Neuronal stem cell (in vitro differentiated cells): ENCODE measurements around the gene KLHDC7B.
A peak's percentile ranks its signal among the peaks of the same experiment; 100 is the strongest.

Experiments
- DNase-seq: peaks from one replicate; pipeline ENCODE4 v3.0.0-alpha.2; 2013; ENCODE audit warnings: low spot score
- H2AFZ ChIP-seq: one replicate; pipeline ENCODE4 v1.6.1; 2013; ENCODE audit warnings: mild to moderate bottlenecking, low read length, inconsistent platforms
- H2AK5ac ChIP-seq: 2 replicates; pipeline ENCODE4 v1.6.1; 2013; ENCODE audit warnings: low read depth, mild to moderate bottlenecking, inconsistent platforms, low read length, moderate library complexity, mixed read lengths
- H2BK120ac ChIP-seq: 2 replicates; pipeline ENCODE4 v1.6.1; 2013; ENCODE audit warnings: low read depth, mild to moderate bottlenecking, inconsistent platforms, low read length, moderate library complexity, mixed read lengths
- H2BK12ac ChIP-seq: one replicate; pipeline ENCODE4 v1.6.1; 2013; ENCODE audit warnings: low read length, inconsistent platforms
- H2BK15ac ChIP-seq: 2 replicates; pipeline ENCODE4 v1.6.1; 2013; ENCODE audit warnings: mild to moderate bottlenecking, low read length, inconsistent platforms, mixed read lengths
- H2BK5ac ChIP-seq: one replicate; pipeline ENCODE4 v1.6.1; 2013; ENCODE audit warnings: inconsistent platforms, mild to moderate bottlenecking, low read length, moderate library complexity
- H3K14ac ChIP-seq: one replicate; pipeline ENCODE4 v1.6.1; 2013; ENCODE audit warnings: low read length, inconsistent platforms
- H3K18ac ChIP-seq: 2 replicates; pipeline ENCODE4 v1.6.1; 2013; ENCODE audit warnings: low read length, inconsistent platforms
- H3K23ac ChIP-seq: 2 replicates; pipeline ENCODE4 v1.6.1; 2013; ENCODE audit warnings: low read depth, mild to moderate bottlenecking, mixed read lengths, low read length, inconsistent platforms; ENCODE audit not compliant: poor library complexity
- H3K27ac ChIP-seq: replicated peaks from 3 replicates; pipeline ENCODE4 v1.5.1; 2013; ENCODE audit warnings: low read length, inconsistent platforms
- H3K27me3 ChIP-seq, 3 experiments: 2 replicates each; pipeline ENCODE4 v1.6.1; 2013; ENCODE audit warnings: low read length in 3 of 3, mild to moderate bottlenecking in 2 of 3, inconsistent platforms in 1 of 3, low read depth in 1 of 3, mixed read lengths in 1 of 3, moderate library complexity in 1 of 3; ENCODE audit not compliant: control insufficient read depth in 3 of 3, insufficient read depth in 3 of 3
- H3K36me3 ChIP-seq, 2 donors: replicated peaks in 1 of 2; 2 replicates each; pipeline ENCODE4 v1.6.1; 2013; ENCODE audit warnings: low read length in 2 of 2; ENCODE audit not compliant: control insufficient read depth in 2 of 2, insufficient read depth in 2 of 2
- H3K4ac ChIP-seq: 2 replicates; pipeline ENCODE4 v1.6.1; 2013; ENCODE audit warnings: inconsistent platforms, mild to moderate bottlenecking, low read length, moderate library complexity
- H3K4me1 ChIP-seq, 2 donors: 1 replicate in 1 of 2; 2 replicates in 1 of 2; pipeline ENCODE4 v1.6.1; 2013; ENCODE audit warnings: low read length in 2 of 2, low read depth in 1 of 2; ENCODE audit not compliant: control insufficient read depth in 2 of 2, insufficient read depth in 1 of 2
- H3K4me2 ChIP-seq: one replicate; pipeline ENCODE4 v1.6.1; 2013; ENCODE audit warnings: mild to moderate bottlenecking, low read length, inconsistent platforms; ENCODE audit not compliant: insufficient read depth, poor library complexity, severe bottlenecking
- H3K4me3 ChIP-seq, 2 donors: 2 replicates each; pipeline ENCODE4 v1.5.1; 2013; ENCODE audit warnings: low read length in 2 of 2, mild to moderate bottlenecking in 2 of 2, inconsistent platforms in 1 of 2, moderate library complexity in 1 of 2
- H3K79me1 ChIP-seq: one replicate; pipeline ENCODE4 v1.6.1; 2013; ENCODE audit warnings: low read depth, mild to moderate bottlenecking, inconsistent platforms, low read length, moderate library complexity
- H3K9ac ChIP-seq: one replicate; pipeline ENCODE4 v1.6.1; 2013; ENCODE audit warnings: mild to moderate bottlenecking, low read depth, low read length, inconsistent platforms; ENCODE audit not compliant: poor library complexity
- H3K9me3 ChIP-seq, 2 donors: replicated peaks in 1 of 2; 2 replicates each; pipeline versions ENCODE3 to v1.6.1; 2013; ENCODE audit warnings: low read length in 2 of 2, mild to moderate bottlenecking in 2 of 2, inconsistent platforms in 1 of 2, low read depth in 1 of 2, mixed read lengths in 1 of 2, moderate library complexity in 1 of 2; ENCODE audit not compliant: control insufficient read depth in 2 of 2, insufficient read depth in 1 of 2
- H4K8ac ChIP-seq: one replicate; pipeline ENCODE4 v1.6.1; 2013; ENCODE audit warnings: low read depth, mild to moderate bottlenecking, inconsistent platforms, low read length, moderate library complexity
- H4K91ac ChIP-seq: one replicate; pipeline ENCODE4 v1.6.1; 2013; ENCODE audit warnings: low read length, low read depth, mild to moderate bottlenecking, inconsistent platforms; ENCODE audit not compliant: poor library complexity
- whole genome bisulfite sequencing, 2 donors: extraction: QIAGEN DNeasy Blood & Tissue Kit; methylation state at CpG; one replicate each; pipeline ENCODE4 v1.1.7; 2013; ENCODE audit warnings: missing lambda C conversion rate in 2 of 2, mixed read lengths in 1 of 2; ENCODE audit not compliant: insufficient read length in 2 of 2, insufficient replicate concordance in 1 of 2; ENCODE audit errors: extremely low coverage in 2 of 2; 5-methylcytosine and 5-hydroxymethylcytosine counted together

KLHDC7B gene

DNA sequence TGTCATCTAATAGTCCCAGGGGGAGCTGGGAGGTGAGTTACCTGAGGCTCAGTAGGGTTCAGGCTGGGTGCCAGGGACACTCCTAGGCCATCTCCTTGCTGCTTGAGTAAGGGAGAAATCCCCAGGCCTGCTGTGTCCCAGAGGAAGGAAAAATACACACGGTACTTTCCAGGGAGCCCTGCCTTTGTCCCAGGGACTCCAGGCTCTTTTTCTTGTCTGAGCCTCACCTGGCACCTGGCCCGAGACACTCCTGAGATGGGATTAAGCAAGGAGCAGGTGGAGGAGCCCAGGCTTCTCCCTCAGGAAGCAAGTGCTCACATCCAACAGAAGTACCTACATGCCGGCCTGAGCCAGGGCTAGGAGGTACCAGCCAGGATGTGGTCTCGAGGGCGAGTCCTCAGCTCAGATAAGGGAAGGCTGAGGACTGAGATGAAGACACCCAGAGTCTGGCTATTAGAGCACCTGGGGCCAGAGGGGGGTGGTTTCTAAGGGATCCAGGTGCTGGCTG lies 899 bp upstream of the KLHDC7B start:
- no peak overlapping the region for H2AK5ac ChIP-seq
- H2BK12ac ChIP-seq, result no peak overlapping the region
- no peak overlapping the region for H3K27ac ChIP-seq
- H3K4me2 ChIP-seq, result no peak overlapping the region
- H2BK120ac ChIP-seq, result no peak overlapping the region
- peak overlapping the region; percentile 76 for H2AFZ ChIP-seq
- no peak overlapping the region for H3K9ac ChIP-seq
- H3K4ac ChIP-seq, result no peak overlapping the region
- no peak overlapping the region for H2BK15ac ChIP-seq
- H4K91ac ChIP-seq, result no peak overlapping the region
- H4K8ac ChIP-seq, result no peak overlapping the region
- no peak overlapping the region for H3K14ac ChIP-seq
- H2BK5ac ChIP-seq, result no peak overlapping the region
- H3K23ac ChIP-seq, result no peak overlapping the region
- no peaks in the 10 kb centered on the region for H3K79me1 ChIP-seq
- H3K4me1 ChIP-seq, result no peaks in the 10 kb centered on the region
- no peak overlapping the region for H3K18ac ChIP-seq
- WGBS, 2 donors, result no CpG with 5 or more reads among the region's 5 CpGs
- DNase-seq, result no peak
- H3K4me3 ChIP-seq, result no peak overlapping the region
- peaks cover 0 to 19% (median 13%) of the 10 kb centered on the region in 3 experiments for H3K27me3 ChIP-seq
- H3K36me3 ChIP-seq, result no peaks in the 10 kb centered on the region
- no peaks in the 10 kb centered on the region for H3K9me3 ChIP-seq

- H3K27me3 ChIP-seq, result peaks cover 0 to 35% (median 13%) of the 10 kb centered on the region in 3 experiments
- DNase-seq, result no peak
- H3K4me3 ChIP-seq, result no peak overlapping the region
Measured at GRCh38 chr22:50546326-50547262, 895 bp downstream of the KLHDC7B start.

DNA sequence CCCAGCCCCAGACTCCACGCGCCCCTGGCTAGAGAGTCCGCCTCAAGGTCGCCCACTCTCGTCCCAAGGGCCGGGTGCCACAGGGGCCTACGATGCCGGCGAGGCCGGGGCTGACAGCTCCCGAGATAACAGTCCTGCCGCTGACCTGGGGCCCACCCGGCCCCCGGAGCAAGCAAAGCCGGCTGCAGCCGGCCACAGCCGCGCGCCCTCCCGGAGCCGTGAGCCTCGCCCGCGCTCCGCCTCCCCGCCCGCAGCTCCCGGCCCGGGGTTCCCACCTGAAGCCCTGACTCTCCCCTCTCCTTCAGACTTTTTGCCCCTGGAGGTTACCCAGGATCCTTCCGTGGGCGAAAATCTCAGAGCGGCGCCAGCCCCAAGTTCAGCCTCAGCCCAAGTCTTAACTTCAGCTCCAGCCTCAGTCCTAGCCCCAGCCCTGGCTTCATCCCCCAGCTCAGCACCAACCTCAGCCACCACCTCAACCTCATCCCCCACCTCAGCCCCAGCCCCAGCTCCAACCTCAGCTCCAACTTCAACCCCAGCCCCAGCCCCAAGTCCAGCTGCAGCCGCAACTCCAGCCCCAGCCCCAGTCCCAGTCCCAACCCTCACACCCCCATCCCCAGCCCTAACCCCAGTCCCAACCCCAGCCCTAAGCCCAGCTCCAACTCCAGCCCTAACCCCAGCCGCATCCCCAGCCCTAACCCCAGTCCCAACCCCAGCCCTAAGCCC lies 1.7 kb downstream of the KLHDC7B start:
- H2BK5ac ChIP-seq, result no peak overlapping the region
- no peak overlapping the region for H2BK15ac ChIP-seq
- no peak overlapping the region for H2BK12ac ChIP-seq
- no peaks in the 10 kb centered on the region for H3K4me1 ChIP-seq
- H3K36me3 ChIP-seq, result no peaks in the 10 kb centered on the region
- no peak for DNase-seq
- H3K27ac ChIP-seq, result no peak overlapping the region
- H4K8ac ChIP-seq, result no peak overlapping the region
- peaks cover 0 to 40% (median 13%) of the 10 kb centered on the region in 3 experiments for H3K27me3 ChIP-seq
- H3K4ac ChIP-seq, result no peak overlapping the region
- H2AFZ ChIP-seq, result peak overlapping the region; percentile 49
- H3K9me3 ChIP-seq, result no peaks in the 10 kb centered on the region
- no peaks in the 10 kb centered on the region for H3K79me1 ChIP-seq
- no peak overlapping the region for H3K9ac ChIP-seq
- H3K4me2 ChIP-seq, result no peak overlapping the region
- H3K18ac ChIP-seq, result no peak overlapping the region
- H2AK5ac ChIP-seq, result peak overlapping the region; percentile 63
- H3K23ac ChIP-seq, result peak overlapping the region; percentile 12
- no peak overlapping the region for H3K4me3 ChIP-seq
- no peak overlapping the region for H3K14ac ChIP-seq
- no peak overlapping the region for H4K91ac ChIP-seq
- H2BK120ac ChIP-seq, result peak overlapping the region; percentile 47
- WGBS, 2 donors, result no CpG with 5 or more reads among the region's 35 CpGs

More at GRCh38 chr22:50546326-50547262, 895 bp downstream of the KLHDC7B start:
- H3K4me2 ChIP-seq, result no peak overlapping the region
- no peak overlapping the region for H3K9ac ChIP-seq
- no peaks in the 10 kb centered on the region for H3K9me3 ChIP-seq
- whole genome bisulfite sequencing, 2 donors, result no CpG with 5 or more reads among the region's 78 CpGs
- H3K27ac ChIP-seq, result no peak overlapping the region
- H3K4me1 ChIP-seq, result no peaks in the 10 kb centered on the region
- peak overlapping the region; percentile 84 for H2BK12ac ChIP-seq
- peak overlapping the region; percentile 94 for H2AK5ac ChIP-seq
- peak overlapping the region; percentile 82 for H3K14ac ChIP-seq
- no peak overlapping the region for H4K8ac ChIP-seq
- H2BK15ac ChIP-seq, result peak overlapping the region; percentile 49
- H2BK120ac ChIP-seq, result no peak overlapping the region
- no peaks in the 10 kb centered on the region for H3K36me3 ChIP-seq
- peak overlapping the region; percentile 37 for H3K4ac ChIP-seq
- H3K18ac ChIP-seq, result peak overlapping the region; percentile 28
- H3K79me1 ChIP-seq, result no peaks in the 10 kb centered on the region
- peak overlapping the region; percentile 43 for H4K91ac ChIP-seq
- peak overlapping the region; percentile 49 for H2AFZ ChIP-seq
- no peak overlapping the region for H2BK5ac ChIP-seq
- peak overlapping the region; percentile 65 for H3K23ac ChIP-seq
